Smooth muscle cell (in vitro differentiated cells): Measurements from ENCODE around the gene PARP14. TPM values are rescaled to one million over a fixed set of nuclear protein-coding genes. Genes with fewer than 3 reads are reported as not detected.

Experiments
- DNase-seq: peaks from one replicate; lab custom pipeline; 2025; ENCODE audit not compliant: unreplicated experiment; lab: John Stamatoyannopoulos, UW
- H2AFZ ChIP-seq: fragments of 200-600 bp; sonication (generic); 2 replicates; pipeline ENCODE4 v1.6.0; 2016; ENCODE audit warnings: antibody characterized with exemption, low read depth, mild to moderate bottlenecking
- H3F3A ChIP-seq: fragments of 200-600 bp; sonication (generic); 2 replicates; pipeline ENCODE4 v1.6.0; 2017; ENCODE audit warnings: antibody characterized with exemption, low read depth
- H3K27ac ChIP-seq: fragments of 200-600 bp; sonication (generic); 2 replicates; pipeline ENCODE4 v1.5.1; 2016; ENCODE audit warnings: low read depth, mild to moderate bottlenecking
- H3K27me3 ChIP-seq: fragments of 200-600 bp; sonication (generic); 2 replicates; pipeline ENCODE4 v1.6.1; 2016; ENCODE audit warnings: low read depth, mild to moderate bottlenecking
- H3K36me3 ChIP-seq: fragments of 200-600 bp; sonication (generic); 2 replicates; pipeline ENCODE4 v1.5.1; 2016; ENCODE audit warnings: low read depth
- H3K4me1 ChIP-seq: fragments of 200-600 bp; sonication (generic); 2 replicates; pipeline ENCODE4 v1.5.1; 2016; ENCODE audit warnings: low read depth
- H3K4me2 ChIP-seq: fragments of 200-600 bp; sonication (generic); 2 replicates; pipeline ENCODE4 v1.6.0; 2016; ENCODE audit warnings: mild to moderate bottlenecking
- H3K4me3 ChIP-seq: fragments of 200-600 bp; sonication (generic); 2 replicates; pipeline ENCODE4 v1.5.1; 2016; ENCODE audit warnings: mild to moderate bottlenecking
- H3K79me2 ChIP-seq: fragments of 200-600 bp; sonication (generic); 2 replicates; pipeline ENCODE4 v1.6.0; 2016; ENCODE audit warnings: low read depth, mild to moderate bottlenecking
- H3K9ac ChIP-seq: fragments of 200-600 bp; sonication (generic); 2 replicates; pipeline ENCODE4 v1.6.0; 2016; ENCODE audit warnings: low read depth
- H3K9me3 ChIP-seq: fragments of 200-600 bp; sonication (generic); replicated peaks from 2 replicates; pipeline ENCODE4 v1.5.1; 2016; ENCODE audit warnings: low read depth
- H4K20me1 ChIP-seq: fragments of 200-600 bp; sonication (generic); 2 replicates; pipeline ENCODE4 v1.6.0; 2016; ENCODE audit warnings: low read depth
- WGBS: methylation state at CpG from one replicate; pipeline ENCODE4 v1.1.7; 2016; ENCODE audit warnings: low lambda C conversion rate; 5-methylcytosine and 5-hydroxymethylcytosine counted together
- polyA plus RNA-seq: library from polyadenylated mRNA; unstranded; fragments of >200 nt; fragmentation: Nextera tagmentation; extraction: Ambion mirVana; gene quantifications from 2 replicates; pipeline ENCODE4 v1.2.1, GENCODE V29; 2016
- total RNA-seq: library from RNA; depleted of rRNA; stranded (reverse); fragments of >200 nt; gene quantifications from 2 replicates; pipeline ENCODE4 v1.2.3, GENCODE V29; 2014
- TF ChIP-seq, protein P1 (sequence below): fragments of 200-600 bp; sonication (generic); IDR thresholded peaks from 2 replicates; pipeline ENCODE4 v1.5.1; 2017; ENCODE audit warnings: borderline replicate concordance, mild to moderate bottlenecking, antibody characterized with exemption; ENCODE audit not compliant: insufficient read depth, poor library complexity, severe bottlenecking

Gene PARP14
- total and polyA plus RNA-seq, 2 experiments from 2014 or later: 2.8 to 14.5 TPM

DNA sequence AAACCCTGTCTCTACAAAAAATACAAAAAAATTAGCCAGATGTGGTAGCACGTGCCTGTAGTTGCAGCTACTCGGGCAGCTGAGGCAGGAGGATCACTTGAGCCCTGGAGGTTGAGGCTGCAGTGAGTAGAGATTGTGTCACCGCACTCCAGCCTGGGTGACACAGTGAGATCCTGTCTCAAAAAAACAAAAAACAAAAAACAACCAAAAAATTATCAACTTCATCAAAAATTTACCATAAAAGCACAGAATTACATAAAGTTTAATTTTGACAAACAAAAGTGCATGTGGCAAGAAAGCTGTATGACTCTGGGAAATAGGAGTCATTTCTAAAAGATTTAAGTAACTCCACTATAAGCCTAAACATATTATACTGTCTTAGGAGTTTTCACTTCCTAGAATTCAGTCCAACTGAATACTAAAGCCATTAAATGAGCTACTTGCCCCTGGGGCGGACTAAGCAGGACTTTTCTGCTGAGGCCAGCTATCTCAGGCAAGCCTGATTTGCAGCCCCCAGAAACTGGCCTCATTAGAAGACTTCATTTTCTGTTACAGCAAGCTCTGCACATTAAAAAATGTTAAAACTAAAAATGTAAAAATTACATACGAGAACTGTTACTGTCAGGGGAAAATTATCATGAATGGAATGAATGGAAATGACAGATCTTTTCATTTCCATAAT is 90.0 kb downstream of the PARP14 start:
- Histone ChIP-seq H3F3A (no peaks in the 10 kb centered on the region), H2AFZ (no peak overlapping the region), H3K4me3 (no peak overlapping the region), H3K4me1 (no peaks in the 10 kb centered on the region), H3K79me2 (no peaks in the 10 kb centered on the region), H3K9me3 (no peaks in the 10 kb centered on the region), H3K36me3 (no peaks in the 10 kb centered on the region), H3K27me3 (no peaks in the 10 kb centered on the region), H3K9ac (no peak overlapping the region), H3K27ac (no peak overlapping the region), H4K20me1 (no peaks in the 10 kb centered on the region), H3K4me2 (no peak overlapping the region)
- TF ChIP-seq, protein P1, sequence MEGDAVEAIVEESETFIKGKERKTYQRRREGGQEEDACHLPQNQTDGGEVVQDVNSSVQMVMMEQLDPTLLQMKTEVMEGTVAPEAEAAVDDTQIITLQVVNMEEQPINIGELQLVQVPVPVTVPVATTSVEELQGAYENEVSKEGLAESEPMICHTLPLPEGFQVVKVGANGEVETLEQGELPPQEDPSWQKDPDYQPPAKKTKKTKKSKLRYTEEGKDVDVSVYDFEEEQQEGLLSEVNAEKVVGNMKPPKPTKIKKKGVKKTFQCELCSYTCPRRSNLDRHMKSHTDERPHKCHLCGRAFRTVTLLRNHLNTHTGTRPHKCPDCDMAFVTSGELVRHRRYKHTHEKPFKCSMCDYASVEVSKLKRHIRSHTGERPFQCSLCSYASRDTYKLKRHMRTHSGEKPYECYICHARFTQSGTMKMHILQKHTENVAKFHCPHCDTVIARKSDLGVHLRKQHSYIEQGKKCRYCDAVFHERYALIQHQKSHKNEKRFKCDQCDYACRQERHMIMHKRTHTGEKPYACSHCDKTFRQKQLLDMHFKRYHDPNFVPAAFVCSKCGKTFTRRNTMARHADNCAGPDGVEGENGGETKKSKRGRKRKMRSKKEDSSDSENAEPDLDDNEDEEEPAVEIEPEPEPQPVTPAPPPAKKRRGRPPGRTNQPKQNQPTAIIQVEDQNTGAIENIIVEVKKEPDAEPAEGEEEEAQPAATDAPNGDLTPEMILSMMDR: no peak
- DNase-seq: no peak
- 95% methylated on average over 5 of the region's 5 CpGs for WGBS

- TF ChIP-seq, protein P1: no peak
- no peaks in the 10 kb centered on the region for H3K27me3 ChIP-seq
- DNase-seq: no peak
Observed at GRCh38 chr3:122772827-122773226, 92.2 kb downstream of the PARP14 start.

GRCh38 chr3:122773944-122774509 is 93.4 kb downstream of the PARP14 start:
- H3F3A ChIP-seq: no peaks in the 10 kb centered on the region
- TF ChIP-seq, protein P1: no peak
- H3K27ac ChIP-seq: no peak overlapping the region
- H3K36me3 ChIP-seq: no peaks in the 10 kb centered on the region
- no peak overlapping the region for H3K4me2 ChIP-seq
- H3K9ac ChIP-seq: no peak overlapping the region
- H3K79me2 ChIP-seq: no peaks in the 10 kb centered on the region
- H3K27me3 ChIP-seq: no peaks in the 10 kb centered on the region
- no peaks in the 10 kb centered on the region for H3K4me1 ChIP-seq
- no peak overlapping the region for H3K4me3 ChIP-seq
- 91% methylated on average over 3 of the region's 3 CpGs for WGBS
- no peaks in the 10 kb centered on the region for H3K9me3 ChIP-seq
- H4K20me1 ChIP-seq: no peaks in the 10 kb centered on the region
- DNase-seq: no peak
- no peak overlapping the region for H2AFZ ChIP-seq

More at GRCh38 chr3:122772827-122773226, 92.2 kb downstream of the PARP14 start:
- Histone ChIP-seq H2AFZ (no peak overlapping the region), H3K4me1 (no peaks in the 10 kb centered on the region), H3K4me2 (no peak overlapping the region), H3K9me3 (no peaks in the 10 kb centered on the region), H3F3A (no peaks in the 10 kb centered on the region), H3K9ac (no peak overlapping the region), H3K4me3 (no peak overlapping the region), H3K36me3 (no peaks in the 10 kb centered on the region), H3K79me2 (no peaks in the 10 kb centered on the region), H4K20me1 (no peaks in the 10 kb centered on the region), H3K27ac (no peak overlapping the region)
- 96% methylated on average over 1 of the region's 1 CpG for WGBS

GRCh38 chr3:122774564-122774963 is 93.9 kb downstream of the PARP14 start:
- 94% methylated on average over 3 of the region's 3 CpGs for WGBS
- H3K4me3 ChIP-seq: no peak overlapping the region
- no peaks in the 10 kb centered on the region for H3K36me3 ChIP-seq
- H4K20me1 ChIP-seq: no peaks in the 10 kb centered on the region
- no peaks in the 10 kb centered on the region for H3K79me2 ChIP-seq
- H3K27ac ChIP-seq: no peak overlapping the region
- H2AFZ ChIP-seq: no peak overlapping the region
- no peaks in the 10 kb centered on the region for H3K4me1 ChIP-seq
- no peak for DNase-seq
- TF ChIP-seq, protein P1: no peak
- H3K9ac ChIP-seq: no peak overlapping the region
- no peaks in the 10 kb centered on the region for H3K9me3 ChIP-seq
- no peak overlapping the region for H3K4me2 ChIP-seq
- no peaks in the 10 kb centered on the region for H3K27me3 ChIP-seq
- H3F3A ChIP-seq: no peaks in the 10 kb centered on the region
